Panc1 (cell line): ENCODE results near the gene PKLR. TPM values are rescaled to one million over a fixed set of nuclear protein-coding genes. Genes with fewer than 3 reads are reported as not detected.
A peak's percentile ranks its signal among the peaks of the same experiment; 100 is the strongest.

Experiments used
- ATAC-seq: fragments of 200-7000 bp; cut with Tn5 transposase; 2 replicates; pipeline ENCODE4 v1.9.1; 2020; ENCODE audit warnings: mild to moderate bottlenecking, moderate library complexity
- BruUV-seq: library from RNA; stranded (reverse); fragments of 400-500 nt; replicated peaks from 2 replicates; lab custom pipeline; 2021; lab: Mats Ljungman, UMichigan
- CTCF ChIA-PET: fragments of 300-600 bp; sonication (Branson Sonifier 250); formaldehyde crosslinking; loops from one replicate; lab custom pipeline; 2022; ENCODE audit warnings: antibody characterized with exemption; lab: Charles Lee
- POLR2A ChIA-PET: fragments of 300-600 bp; sonication (Branson Sonifier 250); formaldehyde crosslinking; loops from one replicate; lab custom pipeline; 2022; ENCODE audit warnings: antibody characterized with exemption; lab: Charles Lee
- DNase-seq: peaks from one replicate; pipeline ENCODE4 v3.0.0-alpha.2; 2010; ENCODE audit warnings: low read depth, low spot score
- H3K27ac ChIP-seq: 2 replicates; pipeline ENCODE4 v1.5.1; 2011; ENCODE audit warnings: mild to moderate bottlenecking, low read length, inconsistent platforms
- H3K27me3 ChIP-seq: fragments of 200-500 bp; sonication (Bioruptor generic); 2 replicates; pipeline ENCODE4 v1.6.0; 2014; ENCODE audit warnings: low read length, inconsistent platforms; ENCODE audit not compliant: control insufficient read depth, insufficient read depth
- H3K36me3 ChIP-seq: fragments of 200-500 bp; sonication (Bioruptor generic); 2 replicates; pipeline ENCODE4 v1.5.1; 2014; ENCODE audit warnings: inconsistent platforms, mild to moderate bottlenecking, low read length, moderate library complexity; ENCODE audit not compliant: control insufficient read depth, insufficient read depth
- H3K4me1 ChIP-seq: 2 replicates; pipeline ENCODE4 v1.5.1; 2011; ENCODE audit warnings: inconsistent platforms, mild to moderate bottlenecking, low read length, moderate library complexity; ENCODE audit not compliant: control insufficient read depth, insufficient read depth
- H3K4me3 ChIP-seq, 2 experiments: 2 replicates each; pipeline ENCODE4 v1.5.1; 2011 to 2012; ENCODE audit warnings: low read depth in 2 of 2, low read length in 2 of 2, mild to moderate bottlenecking in 2 of 2, inconsistent platforms in 1 of 2, moderate library complexity in 1 of 2
- H3K9me3 ChIP-seq: fragments of 200-500 bp; sonication (Bioruptor generic); 2 replicates; pipeline ENCODE4 v1.5.1; 2014; ENCODE audit warnings: low read depth, mild to moderate bottlenecking, inconsistent platforms, low read length, moderate library complexity; ENCODE audit not compliant: control insufficient read depth, insufficient read depth
- CTCF ChIP-seq: fragments of 450-650 bp; IDR thresholded peaks from 2 replicates; pipeline ENCODE4 v1.5.1; 2017; ENCODE audit warnings: mild to moderate bottlenecking
- POLR2AphosphoS5 ChIP-seq: IDR thresholded peaks from 2 replicates; pipeline ENCODE4 v1.6.1; 2012; ENCODE audit warnings: mild to moderate bottlenecking, low read depth, low read length, moderate library complexity
- SIN3A ChIP-seq: IDR thresholded peaks from 2 replicates; pipeline ENCODE4 v1.6.1; 2012; ENCODE audit warnings: low read depth, mild to moderate bottlenecking, low read length, moderate library complexity, borderline replicate concordance; ENCODE audit not compliant: insufficient read depth
- TCF7L2 ChIP-seq: IDR thresholded peaks from 2 replicates; pipeline ENCODE4 v1.6.1; 2011; ENCODE audit warnings: mild to moderate bottlenecking, low read depth, low read length, inconsistent platforms
- in situ Hi-C: cut with HindIII; loops from 2 replicates; pipeline ENCODE4 v1.10.0; 2016; ENCODE audit warnings: low sequenced_read_pairs, low pct_unique_long_range_greater_than_20kb
- intact Hi-C: fragments of 100-400 bp; cut with micrococcal nuclease; formaldehyde crosslinking; loops from one replicate; pipeline ENCODE4 v1.10.0; 2022; ENCODE audit not compliant: unreplicated experiment
- total RNA-seq: library from RNA; stranded (reverse); gene quantifications from one replicate; pipeline ENCODE4 v1.2.1, GENCODE V29; 2021; ENCODE audit not compliant: unreplicated experiment
- TF ChIP-seq, protein P1 (sequence below), 2 experiments: IDR thresholded peaks; 2 replicates each; pipeline ENCODE4 v1.6.1; 2011 to 2012; ENCODE audit warnings: low read depth in 2 of 2, control low read depth in 1 of 2, low read length in 1 of 2, mild to moderate bottlenecking in 1 of 2, moderate library complexity in 1 of 2; ENCODE audit not compliant: insufficient read depth in 1 of 2

The PKLR gene
- total RNA-seq, 1 experiment from 2014 or later: 0.13 TPM

DNA sequence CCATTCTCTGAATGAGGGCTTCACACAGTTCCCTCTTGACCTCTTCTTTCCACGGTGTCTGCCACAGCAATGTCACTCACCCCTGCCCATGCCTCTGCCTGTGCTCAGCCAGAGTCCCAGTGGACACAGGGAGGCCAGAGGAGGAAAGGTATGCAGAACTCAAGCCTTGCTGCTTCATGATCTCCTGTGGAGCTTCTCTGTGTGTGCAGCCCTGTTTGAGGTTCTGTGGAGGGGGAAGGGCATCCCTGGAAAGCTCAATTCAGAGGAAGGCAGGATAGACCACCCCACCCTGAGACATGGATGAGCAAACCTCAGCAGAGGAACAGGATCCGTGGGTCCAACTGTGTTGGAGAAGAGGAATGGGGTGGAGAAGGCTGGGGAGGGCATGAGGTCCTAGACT lies 22.0 kb downstream of the PKLR start:
- Histone ChIP-seq H3K4me1 (peaks cover 15% of the 10 kb centered on the region), H3K36me3 (no peaks in the 10 kb centered on the region), H3K27ac (no peak overlapping the region), H3K27me3 (no peaks in the 10 kb centered on the region), H3K4me3 (no peak overlapping the region), H3K9me3 (no peaks in the 10 kb centered on the region)
- TF ChIP-seq CTCF: no peak
- TF ChIP-seq TCF7L2: no peak
- no peak for TF ChIP-seq POLR2AphosphoS5
- no peak for TF ChIP-seq SIN3A
- TF ChIP-seq, protein P1, sequence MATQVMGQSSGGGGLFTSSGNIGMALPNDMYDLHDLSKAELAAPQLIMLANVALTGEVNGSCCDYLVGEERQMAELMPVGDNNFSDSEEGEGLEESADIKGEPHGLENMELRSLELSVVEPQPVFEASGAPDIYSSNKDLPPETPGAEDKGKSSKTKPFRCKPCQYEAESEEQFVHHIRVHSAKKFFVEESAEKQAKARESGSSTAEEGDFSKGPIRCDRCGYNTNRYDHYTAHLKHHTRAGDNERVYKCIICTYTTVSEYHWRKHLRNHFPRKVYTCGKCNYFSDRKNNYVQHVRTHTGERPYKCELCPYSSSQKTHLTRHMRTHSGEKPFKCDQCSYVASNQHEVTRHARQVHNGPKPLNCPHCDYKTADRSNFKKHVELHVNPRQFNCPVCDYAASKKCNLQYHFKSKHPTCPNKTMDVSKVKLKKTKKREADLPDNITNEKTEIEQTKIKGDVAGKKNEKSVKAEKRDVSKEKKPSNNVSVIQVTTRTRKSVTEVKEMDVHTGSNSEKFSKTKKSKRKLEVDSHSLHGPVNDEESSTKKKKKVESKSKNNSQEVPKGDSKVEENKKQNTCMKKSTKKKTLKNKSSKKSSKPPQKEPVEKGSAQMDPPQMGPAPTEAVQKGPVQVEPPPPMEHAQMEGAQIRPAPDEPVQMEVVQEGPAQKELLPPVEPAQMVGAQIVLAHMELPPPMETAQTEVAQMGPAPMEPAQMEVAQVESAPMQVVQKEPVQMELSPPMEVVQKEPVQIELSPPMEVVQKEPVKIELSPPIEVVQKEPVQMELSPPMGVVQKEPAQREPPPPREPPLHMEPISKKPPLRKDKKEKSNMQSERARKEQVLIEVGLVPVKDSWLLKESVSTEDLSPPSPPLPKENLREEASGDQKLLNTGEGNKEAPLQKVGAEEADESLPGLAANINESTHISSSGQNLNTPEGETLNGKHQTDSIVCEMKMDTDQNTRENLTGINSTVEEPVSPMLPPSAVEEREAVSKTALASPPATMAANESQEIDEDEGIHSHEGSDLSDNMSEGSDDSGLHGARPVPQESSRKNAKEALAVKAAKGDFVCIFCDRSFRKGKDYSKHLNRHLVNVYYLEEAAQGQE (IDR thresholded peaks at IDR 0.05; ENCODE audit: insufficient read depth in 1 of 2, low read depth in 2 of 2, low read length in 1 of 2): no peak
- no TSS peak for BruUV-seq
- ATAC-seq (no peak), DNase-seq (no peak)
- ChIA-PET CTCF (interaction anchor here (1.4 kb wide), 1 partner anchor 43 kb away, joined by 3 read pairs; no protein-coding TSS in a partner anchor), POLR2A (no interaction called here)
- in situ Hi-C loops (no loop called here), intact Hi-C loops (no loop called here)

GRCh38 chr1:155278689-155279160 lies 22.5 kb downstream of the PKLR start:
- TF ChIP-seq SIN3A (no peak), POLR2AphosphoS5 (no peak), TCF7L2 (no peak), CTCF (no peak)
- TF ChIP-seq, protein P1 (IDR thresholded peaks at IDR 0.05; ENCODE audit: insufficient read depth in 1 of 2, low read depth in 2 of 2, low read length in 1 of 2): no peak
- Histone ChIP-seq H3K27ac (no peak overlapping the region), H3K4me1 (peaks cover 15% of the 10 kb centered on the region), H3K4me3 (peak overlapping the region; percentile 70 to 80; a peak in 3 of 4 replicates), H3K9me3 (no peaks in the 10 kb centered on the region), H3K36me3 (no peaks in the 10 kb centered on the region), H3K27me3 (no peaks in the 10 kb centered on the region)
- BruUV-seq: no TSS peak
- intact Hi-C loops (no loop called here), in situ Hi-C loops (no loop called here)
- DNase-seq (no peak), ATAC-seq (no peak)
- POLR2A ChIA-PET: no interaction called here
- CTCF ChIA-PET: interaction anchor here (1.0 to 1.4 kb wide), 2 partner anchors 28 to 45 kb away, joined by 3 to 7 read pairs; no protein-coding TSS in a partner anchor
